ENCODE results near the gene PIK3R1. TPM values are rescaled to one million over a fixed set of nuclear protein-coding genes. Genes with fewer than 3 reads are reported as not detected.

Gene PIK3R1
- 12.3 TPM for polyA plus RNA-seq (2013, experiment 1 of 2)
- 17.8 TPM for polyA plus RNA-seq (2013, experiment 2 of 2)

DNA sequence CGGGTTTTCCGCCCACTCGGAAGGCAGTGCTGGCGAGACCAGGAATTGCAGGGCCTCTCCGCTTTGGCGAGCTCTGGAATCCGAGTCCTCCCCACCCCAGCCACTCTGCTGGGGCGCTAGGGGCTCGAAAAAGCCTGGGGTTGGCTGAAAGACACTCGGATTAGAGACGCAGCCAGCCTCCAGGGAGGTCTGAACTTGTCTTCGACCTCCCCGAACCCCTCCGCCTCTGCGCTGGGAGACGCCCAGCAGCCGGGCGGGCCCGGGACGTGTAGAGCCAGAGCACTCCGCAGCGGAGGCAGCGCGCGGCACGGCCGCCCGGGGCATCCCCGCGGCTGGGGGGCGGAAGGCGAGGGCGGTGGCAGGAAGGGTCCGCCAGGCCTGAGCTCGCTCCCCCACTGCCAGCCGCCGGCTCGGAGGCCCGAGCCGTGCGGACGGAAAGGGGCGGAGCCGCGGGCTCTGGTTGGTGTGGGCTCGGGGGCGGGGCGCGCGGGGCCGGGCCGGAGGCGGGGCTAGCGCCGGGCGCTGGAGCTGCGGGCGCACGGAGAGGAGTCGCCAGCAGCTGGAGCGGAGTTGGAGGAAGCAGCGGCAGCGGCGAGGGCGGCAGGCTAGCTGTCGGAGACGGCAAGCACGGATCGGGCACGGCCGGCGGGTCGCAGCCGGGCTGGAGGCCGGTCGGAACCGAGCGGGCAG lies at the start of gene PIK3R1:
Gene PIK3R1 (plus strand): TSS at position 549 of the 690 bp plus-strand sequence. CDS start 10,920 bp downstream, outside the sequence.
- peak within 1 kb of the TSS; percentile 88 for H3K4me3 ChIP-seq (ENCODE audit: low read length)
- WGBS = under 1% methylated on average over 78 of the region's 78 CpGs
- peaks cover 70% of the 10 kb centered on the region for H3K27me3 ChIP-seq (ENCODE audit: insufficient read depth, low read length)
- no peaks in the 10 kb centered on the region for H3K36me3 ChIP-seq (ENCODE audit: insufficient read depth, low read length)
- peaks cover 5% of the 10 kb centered on the region; the same call in 1 of the 2 replicates for H3K4me1 ChIP-seq (ENCODE audit: insufficient read depth, low read length)
- peak within 1 kb of the TSS; percentile 74 for H3K9ac ChIP-seq (ENCODE audit: low read depth, low read length)
- peak within 1 kb of the TSS; percentile 57; the same call in 1 of the 2 replicates for H3K27ac ChIP-seq (ENCODE audit: low read depth, low read length)
- peaks cover 12% of the 10 kb centered on the region for H3K9me3 ChIP-seq (ENCODE audit: insufficient read depth, low read depth, low read length)

DNA sequence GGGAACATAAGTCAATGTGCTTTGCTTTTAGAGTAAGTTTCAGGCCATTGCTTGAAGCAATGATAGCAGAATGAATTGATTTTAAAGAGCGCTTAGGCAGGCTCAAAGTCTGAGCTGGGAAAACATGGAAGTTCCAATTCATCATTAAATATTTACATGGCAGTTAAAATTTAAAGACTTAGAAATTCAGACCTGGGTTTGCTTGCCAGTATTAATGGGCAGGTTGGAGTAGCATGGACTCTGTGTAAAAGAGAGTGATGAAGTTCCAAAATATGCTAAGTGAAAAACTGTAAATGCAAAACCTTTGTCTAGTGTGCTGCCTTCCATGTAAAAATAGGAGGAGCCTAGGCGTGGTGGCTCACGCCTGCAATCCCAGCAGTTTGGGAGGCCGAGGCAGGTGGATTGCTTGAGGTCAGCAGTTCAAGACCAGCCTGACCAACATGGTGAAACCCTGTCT lies 48.3 kb upstream of the PIK3R1 start:
- WGBS = 92% methylated on average over 4 of the region's 4 CpGs
- Histone ChIP-seq H3K9ac (ENCODE audit: low read depth, low read length) (no peak overlapping the region), H3K4me1 (ENCODE audit: insufficient read depth, low read length) (peaks cover 27% of the 10 kb centered on the region), H3K9me3 (ENCODE audit: insufficient read depth, low read depth, low read length) (no peaks in the 10 kb centered on the region), H3K36me3 (ENCODE audit: insufficient read depth, low read length) (no peaks in the 10 kb centered on the region), H3K4me3 (ENCODE audit: low read length) (no peak overlapping the region), H3K27ac (ENCODE audit: low read depth, low read length) (no peak overlapping the region), H3K27me3 (ENCODE audit: insufficient read depth, low read length) (no peaks in the 10 kb centered on the region)

DNA sequence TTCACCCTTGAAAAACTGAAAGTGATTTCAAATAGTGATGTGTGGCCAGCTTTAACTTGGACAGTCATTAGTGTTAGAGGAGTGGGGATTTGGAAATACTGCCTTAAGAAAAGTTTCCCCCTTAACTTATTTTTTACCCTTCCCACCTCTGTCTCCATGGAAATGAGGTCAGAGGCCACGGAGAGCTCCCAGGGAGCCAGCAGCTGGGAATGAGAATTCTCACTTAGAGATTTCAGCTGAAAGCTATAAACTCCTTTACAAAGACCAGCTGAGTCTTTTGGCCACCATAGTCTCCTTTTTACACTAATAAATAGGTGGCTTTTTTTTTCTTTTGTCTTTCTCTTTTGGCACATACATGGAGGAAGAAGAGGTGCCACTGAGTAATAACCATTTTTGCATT lies 45.7 kb upstream of the PIK3R1 start:
- no peak overlapping the region for H3K4me3 ChIP-seq (ENCODE audit: low read length)
- no peak overlapping the region for H3K9ac ChIP-seq (ENCODE audit: low read depth, low read length)
- H3K27ac ChIP-seq (ENCODE audit: low read depth, low read length) = no peak overlapping the region
- H3K27me3 ChIP-seq (ENCODE audit: insufficient read depth, low read length) = no peaks in the 10 kb centered on the region
- WGBS = 9% methylated on average over 1 of the region's 1 CpG
- no peaks in the 10 kb centered on the region for H3K36me3 ChIP-seq (ENCODE audit: insufficient read depth, low read length)
- no peaks in the 10 kb centered on the region for H3K9me3 ChIP-seq (ENCODE audit: insufficient read depth, low read depth, low read length)
- peaks cover 27% of the 10 kb centered on the region for H3K4me1 ChIP-seq (ENCODE audit: insufficient read depth, low read length)

DNA sequence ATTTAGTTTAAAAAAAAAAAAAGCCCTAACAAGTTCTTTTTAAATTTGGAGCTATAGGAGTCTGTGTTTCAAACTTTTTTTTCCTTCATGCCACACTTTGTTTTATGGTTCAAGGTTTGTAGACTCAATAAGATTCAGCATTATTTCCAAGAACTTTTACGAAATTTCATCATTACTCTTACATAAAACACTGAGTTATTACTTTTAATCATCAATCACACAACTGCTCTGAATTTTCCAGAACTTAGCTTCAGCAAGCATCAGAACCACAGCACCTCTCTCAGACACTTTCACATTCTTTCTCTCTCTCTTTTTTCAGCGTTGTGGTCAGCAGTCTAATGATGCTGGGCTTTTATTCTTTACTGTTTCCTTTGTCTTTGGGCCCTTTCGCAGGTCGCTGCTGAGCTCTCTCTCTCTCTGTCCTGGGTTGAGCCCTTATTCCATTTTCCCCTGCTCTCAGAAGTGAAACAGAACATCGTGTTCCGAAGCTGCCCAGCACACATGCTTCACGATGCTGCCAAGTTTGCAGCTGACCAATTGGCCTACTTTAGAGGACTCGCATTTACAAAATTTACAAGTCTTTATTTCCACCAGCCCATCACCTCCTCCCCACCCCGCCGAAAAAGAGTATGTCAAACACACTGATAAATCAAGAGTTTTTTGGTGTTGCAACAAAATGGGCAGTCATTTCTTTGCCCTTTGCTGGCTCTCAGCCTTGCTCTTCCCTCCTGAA lies 44.6 kb upstream of the PIK3R1 start:
- Histone ChIP-seq H3K4me1 (ENCODE audit: insufficient read depth, low read length) (peaks cover 27% of the 10 kb centered on the region), H3K9me3 (ENCODE audit: insufficient read depth, low read depth, low read length) (no peaks in the 10 kb centered on the region), H3K36me3 (ENCODE audit: insufficient read depth, low read length) (no peaks in the 10 kb centered on the region), H3K27me3 (ENCODE audit: insufficient read depth, low read length) (no peaks in the 10 kb centered on the region), H3K4me3 (ENCODE audit: low read length) (no peak overlapping the region), H3K9ac (ENCODE audit: low read depth, low read length) (peak overlapping the region; percentile 40; the same call in 1 of the 2 replicates), H3K27ac (ENCODE audit: low read depth, low read length) (no peak overlapping the region)
- WGBS = 46% methylated on average over 10 of the region's 10 CpGs

DNA sequence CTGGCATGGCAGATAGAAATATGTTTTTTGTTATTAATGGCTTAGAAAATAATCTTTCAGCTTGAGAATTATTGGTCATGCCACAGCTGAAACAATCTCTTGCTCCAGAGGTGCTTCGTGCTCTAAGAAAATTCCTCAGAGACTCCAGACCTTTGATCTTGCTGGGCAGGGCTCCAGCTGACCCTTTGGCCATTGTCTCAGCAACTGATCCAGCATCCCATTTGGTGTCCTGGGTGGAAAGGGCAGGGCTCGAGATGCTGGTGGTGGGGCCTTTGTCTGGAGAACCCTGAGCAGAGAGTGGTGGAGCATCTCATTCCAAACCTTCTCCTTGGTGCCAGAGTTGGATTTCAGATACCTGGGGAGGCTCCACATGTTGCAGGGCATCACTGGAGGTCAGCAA lies 43.2 kb upstream of the PIK3R1 start:
- peaks cover 27% of the 10 kb centered on the region for H3K4me1 ChIP-seq (ENCODE audit: insufficient read depth, low read length)
- no peak overlapping the region for H3K9ac ChIP-seq (ENCODE audit: low read depth, low read length)
- no peaks in the 10 kb centered on the region for H3K9me3 ChIP-seq (ENCODE audit: insufficient read depth, low read depth, low read length)
- H3K27me3 ChIP-seq (ENCODE audit: insufficient read depth, low read length) = no peaks in the 10 kb centered on the region
- no peak overlapping the region for H3K4me3 ChIP-seq (ENCODE audit: low read length)
- no peaks in the 10 kb centered on the region for H3K36me3 ChIP-seq (ENCODE audit: insufficient read depth, low read length)
- WGBS = 88% methylated on average over 2 of the region's 2 CpGs
- no peak overlapping the region for H3K27ac ChIP-seq (ENCODE audit: low read depth, low read length)

DNA sequence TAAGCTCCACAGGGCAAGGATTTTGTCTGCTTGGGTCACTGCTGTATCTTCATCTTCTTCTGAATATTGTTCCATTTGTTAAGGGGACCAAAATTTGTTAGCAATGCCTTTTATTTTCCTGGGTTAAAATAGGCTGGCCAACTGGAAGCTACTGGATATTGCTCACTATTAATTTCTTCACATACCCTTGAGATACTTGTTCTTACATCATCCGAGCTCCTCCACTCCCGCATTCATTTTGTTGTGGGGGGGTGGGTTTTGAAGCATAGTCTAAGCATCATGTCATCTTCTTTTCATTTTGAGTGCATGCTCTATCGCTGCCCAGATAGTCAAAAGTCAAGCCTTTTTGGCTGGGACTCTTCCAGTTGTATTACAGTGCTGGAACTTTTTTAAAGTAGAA lies 42.5 kb upstream of the PIK3R1 start:
- peaks cover 27% of the 10 kb centered on the region for H3K4me1 ChIP-seq (ENCODE audit: insufficient read depth, low read length)
- 100% methylated on average over 2 of the region's 3 CpGs for WGBS

DNA sequence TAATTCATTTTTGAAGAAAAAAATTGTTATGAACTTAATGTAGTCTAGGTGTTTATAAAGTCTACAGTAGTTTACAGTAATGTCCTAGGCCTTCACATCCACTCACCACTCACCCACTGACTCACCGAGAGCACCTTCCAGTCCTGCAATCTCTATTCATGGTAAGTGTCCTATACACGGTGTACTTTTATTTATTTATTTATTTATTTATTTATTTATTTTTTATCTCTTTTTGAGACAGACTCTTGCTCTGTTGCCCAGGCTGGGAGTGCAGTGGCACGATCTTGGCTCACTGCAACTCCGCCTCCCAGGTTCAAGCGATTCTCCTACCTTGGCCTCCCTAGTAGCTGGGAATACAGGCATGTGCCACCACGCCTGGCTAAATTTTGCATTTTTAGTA lies 39.3 kb upstream of the PIK3R1 start:
- no peaks in the 10 kb centered on the region for H3K36me3 ChIP-seq (ENCODE audit: insufficient read depth, low read length)
- peaks cover 4% of the 10 kb centered on the region for H3K4me1 ChIP-seq (ENCODE audit: insufficient read depth, low read length)
- no peaks in the 10 kb centered on the region for H3K27me3 ChIP-seq (ENCODE audit: insufficient read depth, low read length)
- H3K9me3 ChIP-seq (ENCODE audit: insufficient read depth, low read depth, low read length) = no peaks in the 10 kb centered on the region
- H3K4me3 ChIP-seq (ENCODE audit: low read length) = no peak overlapping the region
- no peak overlapping the region for H3K27ac ChIP-seq (ENCODE audit: low read depth, low read length)
- 96% methylated on average over 4 of the region's 6 CpGs for WGBS
- H3K9ac ChIP-seq (ENCODE audit: low read depth, low read length) = no peak overlapping the region

More for the DNA sequence above, 42.5 kb upstream of the PIK3R1 start:
- H3K4me3 ChIP-seq (ENCODE audit: low read length) = no peak overlapping the region
- H3K9ac ChIP-seq (ENCODE audit: low read depth, low read length) = no peak overlapping the region
- no peaks in the 10 kb centered on the region for H3K36me3 ChIP-seq (ENCODE audit: insufficient read depth, low read length)
- no peak overlapping the region for H3K27ac ChIP-seq (ENCODE audit: low read depth, low read length)
- no peaks in the 10 kb centered on the region for H3K9me3 ChIP-seq (ENCODE audit: insufficient read depth, low read depth, low read length)
- H3K27me3 ChIP-seq (ENCODE audit: insufficient read depth, low read length) = no peaks in the 10 kb centered on the region

DNA sequence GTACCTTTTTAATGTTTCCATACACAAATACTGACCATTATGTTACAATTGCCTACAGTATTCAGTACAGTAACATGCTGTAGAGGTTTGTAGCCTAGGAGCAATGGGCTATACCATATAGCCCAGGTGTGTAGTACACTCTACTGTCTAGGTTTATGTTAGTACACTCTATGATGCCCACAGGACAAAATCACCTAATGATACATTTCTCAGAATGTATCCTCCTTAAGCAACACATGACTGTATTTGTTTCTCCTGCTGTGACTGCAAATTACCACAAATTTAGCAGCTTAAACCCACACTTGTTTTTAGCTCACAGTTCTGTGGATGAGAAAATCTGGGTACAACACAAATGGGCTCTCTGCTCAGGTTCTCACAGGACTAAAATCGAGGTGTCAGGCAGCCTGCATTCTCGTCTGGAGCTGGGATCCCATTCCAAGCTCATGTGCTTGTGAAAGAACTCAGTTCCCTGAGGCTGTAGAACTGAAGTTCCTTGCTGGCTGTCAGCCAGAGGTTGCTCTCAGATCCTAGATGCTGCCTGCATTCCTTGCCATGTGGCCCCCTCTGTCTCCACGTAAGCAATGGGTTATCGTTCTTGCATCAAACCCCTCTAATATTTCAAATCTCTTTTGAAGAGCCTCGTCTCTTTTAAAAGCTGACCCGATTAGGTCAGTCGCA lies 38.6 kb upstream of the PIK3R1 start:
- H3K27me3 ChIP-seq (ENCODE audit: insufficient read depth, low read length) = no peaks in the 10 kb centered on the region
- no peaks in the 10 kb centered on the region for H3K9me3 ChIP-seq (ENCODE audit: insufficient read depth, low read depth, low read length)
- no peaks in the 10 kb centered on the region for H3K36me3 ChIP-seq (ENCODE audit: insufficient read depth, low read length)
- H3K27ac ChIP-seq (ENCODE audit: low read depth, low read length) = no peak overlapping the region
- no peaks in the 10 kb centered on the region for H3K4me1 ChIP-seq (ENCODE audit: insufficient read depth, low read length)
- WGBS = 93% methylated on average over 7 of the region's 7 CpGs
- no peak overlapping the region for H3K4me3 ChIP-seq (ENCODE audit: low read length)
- no peak overlapping the region for H3K9ac ChIP-seq (ENCODE audit: low read depth, low read length)

DNA sequence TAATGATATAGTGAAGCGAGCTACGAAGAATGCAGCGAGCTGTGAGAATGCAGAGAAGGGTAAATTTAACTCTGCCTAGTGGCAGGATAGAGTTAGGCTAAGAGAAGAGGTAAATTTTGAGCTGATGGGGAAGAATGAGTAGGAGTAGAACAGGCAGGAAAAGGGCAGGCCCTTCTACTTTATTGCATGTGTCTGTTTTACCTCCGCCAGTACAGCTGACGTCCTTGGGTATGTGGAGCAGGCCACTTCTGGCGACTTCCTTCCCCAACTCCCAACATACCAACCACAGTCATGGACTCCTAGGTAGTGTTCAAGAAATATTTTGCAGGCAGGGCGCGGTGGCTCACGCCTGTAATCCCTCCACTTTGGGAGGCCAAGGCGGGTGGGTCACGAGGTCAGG lies 37.9 kb upstream of the PIK3R1 start:
- H3K27me3 ChIP-seq (ENCODE audit: insufficient read depth, low read length) = no peaks in the 10 kb centered on the region
- no peak overlapping the region for H3K4me3 ChIP-seq (ENCODE audit: low read length)
- no peak overlapping the region for H3K27ac ChIP-seq (ENCODE audit: low read depth, low read length)
- no peak overlapping the region for H3K9ac ChIP-seq (ENCODE audit: low read depth, low read length)
- no peaks in the 10 kb centered on the region for H3K9me3 ChIP-seq (ENCODE audit: insufficient read depth, low read depth, low read length)
- no peaks in the 10 kb centered on the region for H3K36me3 ChIP-seq (ENCODE audit: insufficient read depth, low read length)
- H3K4me1 ChIP-seq (ENCODE audit: insufficient read depth, low read length) = no peaks in the 10 kb centered on the region
- WGBS = 95% methylated on average over 11 of the region's 11 CpGs

DNA sequence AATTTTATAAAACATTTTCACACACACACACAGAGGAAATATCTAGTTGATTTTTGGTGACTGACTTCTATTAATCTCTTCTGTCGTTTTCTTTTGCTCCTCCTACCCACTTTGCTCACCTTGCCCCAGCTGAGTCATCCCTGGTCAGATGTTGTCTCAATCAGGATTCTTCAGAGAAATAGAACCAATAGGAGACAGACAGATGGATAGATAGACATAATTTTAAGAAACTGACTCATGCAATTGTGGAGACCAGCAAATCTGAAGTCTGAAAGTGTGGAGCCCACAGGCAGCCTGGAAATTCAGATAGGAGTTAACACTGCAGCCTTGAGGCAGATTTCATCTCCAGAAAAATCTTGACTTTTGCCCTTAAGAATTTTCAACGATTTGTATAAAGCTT lies 37.0 kb upstream of the PIK3R1 start:
- Histone ChIP-seq H3K36me3 (ENCODE audit: insufficient read depth, low read length) (no peaks in the 10 kb centered on the region), H3K4me3 (ENCODE audit: low read length) (no peak overlapping the region), H3K27ac (ENCODE audit: low read depth, low read length) (no peak overlapping the region), H3K27me3 (ENCODE audit: insufficient read depth, low read length) (no peaks in the 10 kb centered on the region), H3K9me3 (ENCODE audit: insufficient read depth, low read depth, low read length) (no peaks in the 10 kb centered on the region), H3K9ac (ENCODE audit: low read depth, low read length) (no peak overlapping the region), H3K4me1 (ENCODE audit: insufficient read depth, low read length) (no peaks in the 10 kb centered on the region)
- 95% methylated on average over 2 of the region's 2 CpGs for WGBS
